HepG2 (cell line): ENCODE results near the gene KRT71. TPM values are rescaled to one million over a fixed set of nuclear protein-coding genes. Genes with fewer than 3 reads are reported as not detected.

Experiments used
- ATAC-seq: fragments of 200-7000 bp; cut with Tn5 transposase; 3 replicates; pipeline ENCODE4 v1.9.1; 2020; ENCODE audit warnings: mild to moderate bottlenecking, moderate library complexity
- BruUV-seq: library from RNA; stranded (reverse); fragments of 400-500 nt; replicated peaks from 2 replicates; lab custom pipeline; 2021; lab: Mats Ljungman, UMichigan
- CTCF ChIA-PET: fragments of 300-600 bp; formaldehyde crosslinking; extraction: SDS; loops from one replicate; lab custom pipeline; 2021; ENCODE audit warnings: low total read pairs, inconsistent platforms, low intra/inter-chr PET ratio; lab: Yijun Ruan, JAX
- POLR2A ChIA-PET: fragments of 350-600 bp; sonication (Branson Sonifier 250); formaldehyde crosslinking; loops from one replicate; lab custom pipeline; 2020; ENCODE audit warnings: antibody characterized with exemption, inconsistent platforms; lab: Yijun Ruan, JAX
- DNase-seq: peaks from one replicate; pipeline ENCODE4 v3.0.0-alpha.2; 2015; ENCODE audit warnings: low spot score
- FAIRE-seq: peaks from 3 replicates; lab custom pipeline; 2011; peaks lifted over from hg19 to GRCh38; lab: Jason Lieb, UNC
- H2AFZ ChIP-seq: one replicate; pipeline ENCODE4 v1.6.1; 2011; ENCODE audit warnings: low read length, inconsistent platforms
- H3K27ac ChIP-seq: fragments of 300-600 bp; 3 replicates; pipeline ENCODE4 v1.8.0; 2011; ENCODE audit warnings: mixed run types, mild to moderate bottlenecking, mixed read lengths, low read length, inconsistent platforms; ENCODE audit not compliant: insufficient read depth; ENCODE audit errors: extremely low read length
- H3K27me3 ChIP-seq, 2 experiments: fragments of 200-600 bp in 1 of 2; 2 replicates in 1 of 2; 3 replicates in 1 of 2; pipeline versions ENCODE4 v1.6.0 to v1.8.0; 2011; ENCODE audit warnings: low read length in 2 of 2, mild to moderate bottlenecking in 2 of 2, moderate library complexity in 2 of 2, inconsistent platforms in 1 of 2; ENCODE audit not compliant: insufficient read depth in 2 of 2, control insufficient read depth in 1 of 2
- H3K36me3 ChIP-seq, 2 experiments: fragments of 200-600 bp in 1 of 2; replicated peaks in 1 of 2; 2 replicates in 1 of 2; 3 replicates in 1 of 2; pipeline versions ENCODE4 v1.5.1 to v1.8.0; 2011; ENCODE audit warnings: low read length in 2 of 2, inconsistent platforms in 1 of 2; ENCODE audit not compliant: insufficient read depth in 2 of 2, control insufficient read depth in 1 of 2
- H3K4me1 ChIP-seq: 2 replicates; pipeline ENCODE4 v1.5.1; 2012; ENCODE audit warnings: low read length, inconsistent platforms; ENCODE audit not compliant: insufficient read depth
- H3K4me2 ChIP-seq: 2 replicates; pipeline ENCODE4 v1.6.0; 2011; ENCODE audit warnings: low read depth, low read length, inconsistent platforms
- H3K4me3 ChIP-seq, 3 experiments: fragments of 200-600 bp in 1 of 3; sonication (generic), shearing (Covaris generic) in 1 of 3; replicated peaks in 1 of 3; 2 replicates each; pipeline ENCODE4 v1.5.1; 2011 to 2016; ENCODE audit warnings: low read length in 3 of 3, inconsistent platforms in 2 of 3, low read depth in 2 of 3, mild to moderate bottlenecking in 2 of 3, control low read depth in 1 of 3, mixed read lengths in 1 of 3; ENCODE audit not compliant: insufficient read depth in 1 of 3
- H3K79me2 ChIP-seq: one replicate; pipeline ENCODE4 v1.6.1; 2011; ENCODE audit warnings: low read length, inconsistent platforms; ENCODE audit not compliant: insufficient read depth
- H3K9ac ChIP-seq: 2 replicates; pipeline ENCODE4 v1.6.0; 2011; ENCODE audit warnings: mild to moderate bottlenecking, low read depth, low read length, inconsistent platforms; ENCODE audit not compliant: insufficient read depth
- H3K9me3 ChIP-seq: 2 replicates; pipeline ENCODE4 v1.5.1; 2012; ENCODE audit warnings: mild to moderate bottlenecking, low read length
- H4K20me1 ChIP-seq: 2 replicates; pipeline ENCODE4 v1.6.0; 2011; ENCODE audit warnings: inconsistent platforms, mild to moderate bottlenecking, low read length, moderate library complexity; ENCODE audit not compliant: insufficient read depth
- NFE2L2 ChIP-seq: fragments of 150-350 bp; IDR thresholded peaks from 2 replicates; pipeline ENCODE4 v1.6.1; 2014; ENCODE audit warnings: low read length
- PLRG1 ChIP-seq: fragments of 450-650 bp; conservative IDR thresholded peaks from 2 replicates; pipeline ENCODE4 v1.6.1; 2016
- RBM22 ChIP-seq: fragments of 200-400 bp; formaldehyde crosslinking; optimal IDR thresholded peaks from 2 replicates; pipeline ENCODE3; 2017; ENCODE audit warnings: mild to moderate bottlenecking, low read length, moderate library complexity
- SOX13 ChIP-seq, 3 experiments: fragments of 450-650 bp in 1 of 3; sonication (generic) in 1 of 3; formaldehyde crosslinking in 1 of 3; IDR thresholded peaks in 2 of 3; conservative IDR thresholded peaks in 1 of 3; 2 replicates each; pipeline versions ENCODE4 v1.5.0 to v1.6.1; 2016 to 2020; ENCODE audit warnings: antibody characterized with exemption in 1 of 3, mild to moderate bottlenecking in 1 of 3, missing compliant biosample characterization in 1 of 3, missing genetic modification reagents in 1 of 3, moderate library complexity in 1 of 3
- ZMYM3 ChIP-seq: sonication (generic); formaldehyde crosslinking; IDR thresholded peaks from 2 replicates; pipeline ENCODE4 v1.5.1; 2020; ENCODE audit warnings: mild to moderate bottlenecking, missing genetic modification reagents
- ZNF280D ChIP-seq: sonication (generic); formaldehyde crosslinking; IDR thresholded peaks from 2 replicates; pipeline ENCODE4 v1.5.1; 2020; ENCODE audit warnings: mild to moderate bottlenecking, missing genetic modification reagents
- ZNF580 ChIP-seq: IDR thresholded peaks from 2 replicates; pipeline ENCODE4 v1.6.1; 2016; ENCODE audit warnings: low read depth, borderline replicate concordance
- ZNF790 ChIP-seq: sonication (generic); formaldehyde crosslinking; IDR thresholded peaks from 2 replicates; pipeline ENCODE4 v1.8.0; 2022; ENCODE audit warnings: missing genetic modification reagents, mild to moderate bottlenecking, borderline replicate concordance
- WGBS: methylation state at CpG from one replicate; pipeline ENCODE4 v1.1.6; 2017; ENCODE audit warnings: low lambda C conversion rate; 5-methylcytosine and 5-hydroxymethylcytosine counted together
- in situ Hi-C: cut with HindIII; loops from 2 replicates; pipeline ENCODE4 v1.10.0; 2017; ENCODE audit warnings: low pct_unique_long_range_greater_than_20kb; ENCODE audit not compliant: extremely low pct_ligation_motif_present
- intact Hi-C: fragments of 100-400 bp; cut with micrococcal nuclease; formaldehyde crosslinking; loops from one replicate; pipeline ENCODE4 v1.10.0; 2022; ENCODE audit not compliant: unreplicated experiment
- polyA plus RNA-seq, 8 experiments: library from polyadenylated mRNA; depleted of rRNA in 3 of 8; stranded (reverse) in 7 of 8; unstranded in 1 of 8; fragments of >200 nt; fragmentation: Illumina TruSeq in 4 of 8; extraction: Trizol in 4 of 8; gene quantifications; 2 replicates each; pipeline versions ENCODE4 v1.2.1 to v1.2.3, GENCODE V29; 2011 to 2016; ENCODE audit warnings: low read depth in 4 of 8, missing spikeins in 1 of 8, mixed read lengths in 1 of 8; ENCODE audit not compliant: insufficient read depth in 1 of 8
- total RNA-seq, 5 experiments: library from RNA; depleted of rRNA; stranded (reverse); fragments of >200 nt; fragmentation: Illumina TruSeq; extraction: Trizol; gene quantifications; 2 replicates each; pipeline ENCODE4 v1.2.3, GENCODE V29; 2016; ENCODE audit warnings: low read depth in 1 of 5

The KRT71 gene
- total and polyA plus RNA-seq, 2 of the 13 experiments (the other 11 are each of a cell fraction or from before 2014, with no cell fraction given): not detected

GRCh38 chr12:52517005-52517835 is 35.7 kb downstream of the KRT71 start (continued):
- TF ChIP-seq SOX13 (IDR thresholded peaks at IDR 0.05): no peak
- TF ChIP-seq SOX13 (CRISPR knock-in tag; conservative IDR thresholded peaks at IDR 0.05 in 1 of 2, IDR thresholded peaks at IDR 0.05 in 1 of 2): no peak
- TF ChIP-seq ZNF790 (CRISPR knock-in tag): no peak
- TF ChIP-seq NFE2L2: no peak
- TF ChIP-seq ZMYM3 (CRISPR knock-in tag): no peak

- ChIA-PET POLR2A (no interaction called here), CTCF (no interaction called here)
- no peak overlapping the region for H3K9ac ChIP-seq
- H3K27ac ChIP-seq: no peak overlapping the region
- FAIRE-seq (no peak), DNase-seq (no peak), ATAC-seq (no peak)
- H3K4me2 ChIP-seq: no peak overlapping the region
- no peaks in the 10 kb centered on the region for H4K20me1 ChIP-seq
- H3K4me3 ChIP-seq: no peak overlapping the region
- H3K27me3 ChIP-seq: peaks cover 0 to under 1% of the 10 kb centered on the region in 2 experiments; a peak in 2 of 5 replicates
- WGBS: 18% methylated on average over 5 of the region's 15 CpGs
- H3K4me1 ChIP-seq: no peaks in the 10 kb centered on the region
- H3K79me2 ChIP-seq: no peaks in the 10 kb centered on the region
- in situ Hi-C loops: no loop called here
- no peaks in the 10 kb centered on the region for H3K36me3 ChIP-seq
- intact Hi-C loops: no loop called here
- no TSS peak for BruUV-seq
- H2AFZ ChIP-seq: no peak overlapping the region
- no peak for TF ChIP-seq ZNF580
- TF ChIP-seq RBM22: no peak
- no peak for TF ChIP-seq ZNF280D (CRISPR knock-in tag)
- TF ChIP-seq PLRG1: no peak
- TF ChIP-seq, all 625 proteins: peak for 0
- H3K9me3 ChIP-seq: peaks cover 6% of the 10 kb centered on the region; the same call in 1 of the 2 replicates
Observed at GRCh38 chr12:52515927-52516831, 36.8 kb downstream of the KRT71 start.
